ENCODE measurements around the gene MOGAT3. TPM values are rescaled to one million over a fixed set of nuclear protein-coding genes. Genes with fewer than 3 reads are reported as not detected.

Gene MOGAT3
- total and polyA plus RNA-seq, 2 of the 4 experiments (the other 2 are of a cell fraction) = not detected

DNA sequence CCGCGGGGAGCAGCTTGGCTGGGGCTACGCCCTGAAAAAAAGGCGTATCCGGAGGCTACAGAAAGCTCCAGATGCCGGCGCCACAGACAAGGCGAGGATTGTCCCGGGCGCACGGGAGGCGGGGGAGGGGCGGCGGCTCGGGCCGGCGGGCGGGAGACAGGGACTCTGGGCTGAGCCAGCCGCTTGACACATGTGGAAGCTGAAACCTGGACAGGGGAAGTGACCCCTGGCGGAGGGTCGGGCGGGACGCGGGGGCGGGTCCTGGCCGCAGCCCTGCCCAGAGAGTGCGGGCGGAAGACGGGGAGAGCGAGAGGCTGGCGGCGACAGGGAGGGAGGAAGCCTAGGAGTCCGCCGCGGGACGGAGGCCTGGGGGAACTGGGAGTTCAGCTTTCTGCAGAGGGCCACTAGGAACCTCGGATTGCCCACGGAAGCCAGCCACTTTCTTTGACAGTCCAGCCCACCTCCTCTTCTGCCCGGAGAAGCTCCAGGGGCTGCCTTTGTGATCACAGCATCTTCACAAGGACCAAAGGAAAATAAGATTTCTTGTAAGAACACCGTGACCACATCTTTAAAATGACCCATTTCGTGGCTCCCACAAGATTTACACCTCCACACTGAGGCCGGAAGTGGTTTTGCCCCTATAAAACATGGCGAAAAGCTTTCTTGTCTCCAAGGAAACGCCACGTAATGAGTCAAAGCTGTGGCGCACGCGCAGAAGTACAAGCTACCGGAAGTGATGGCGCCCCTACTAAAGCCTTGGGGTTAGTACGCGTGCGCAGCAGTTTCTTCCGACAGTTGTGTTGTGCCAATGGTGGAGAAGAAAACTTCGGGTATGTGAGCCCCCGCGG is 16.8 kb upstream of the MOGAT3 start, which contains the start of the genes PLOD3 and ZNHIT1:
PLOD3 (minus strand) TSS at position 194 of the 848 bp plus-strand sequence. CDS start 307 bp downstream, outside the sequence.
ZNHIT1 (plus strand) TSS at position 778 of the 848 bp plus-strand sequence; CDS start at position 809, 31 bp downstream.
- intact Hi-C loops (cut with micrococcal nuclease) = loop anchor here (2.0 kb wide), 1 partner anchor 27 kb away; the partner anchor contains the start of gene FIS1
- Histone ChIP-seq H3K27me3 (ENCODE audit: control insufficient read depth, insufficient read depth, low read length) (no peaks in the 10 kb centered on the region), H3K4me2 (ENCODE audit: low read depth, low read length) (peak within 1 kb of the TSS; percentile 100), H2AFZ (replicated peaks; ENCODE audit: low read length, poor library complexity) (peak within 1 kb of the TSS; percentile 87), H4K20me1 (ENCODE audit: insufficient read depth, low read length) (peaks cover 8% of the 10 kb centered on the region; the same call in 1 of the 2 replicates), H3K56ac (ENCODE audit: extremely low read depth, insufficient read depth, low read length) (peak within 1 kb of the TSS; percentile 93), H4K5ac (ENCODE audit: low read depth, low read length) (peak within 1 kb of the TSS; percentile 95), H3K79me1 (ENCODE audit: low read depth in 1 of 2, low read length in 2 of 2) (peaks cover 25 to 60% of the 10 kb centered on the region in 2 experiments), H3K23ac (ENCODE audit: low read depth, low read length) (peak within 1 kb of the TSS; percentile 99), H3K18ac (ENCODE audit: low read depth, low read length) (peak within 1 kb of the TSS; percentile 75), H2BK20ac (ENCODE audit: low read depth, low read length) (0 out of 2 replicates have a peak within 1 kb of the TSS, but pooled peaks have one; percentile 2), H3K4ac (ENCODE audit: low read depth, low read length) (peak within 1 kb of the TSS; percentile 99), H3K14ac (replicated peaks; ENCODE audit: low read depth, low read length) (peak within 1 kb of the TSS; percentile 100), H4K91ac (ENCODE audit: insufficient read depth, low read depth, low read length) (peak within 1 kb of the TSS; percentile 92), H3K4me3 (ENCODE audit: insufficient read depth, low read depth, low read length) (peak within 1 kb of the TSS; percentile 96), H2BK15ac (ENCODE audit: low read depth, low read length) (peak within 1 kb of the TSS; percentile 45; the same call in 1 of the 3 replicates), H3K36me3 (ENCODE audit: control insufficient read depth, insufficient read depth, low read length) (peaks cover 20% of the 10 kb centered on the region), H3K9me3 (ENCODE audit: control insufficient read depth, insufficient read depth, low read length) (no peaks in the 10 kb centered on the region), H2BK120ac (ENCODE audit: low read depth, low read length) (peak within 1 kb of the TSS; percentile 68), H3K4me1 (ENCODE audit: control insufficient read depth, insufficient read depth, low read length) (peaks cover 9% of the 10 kb centered on the region), H3K9me1 (ENCODE audit: insufficient read depth, low read length) (peaks cover 4% of the 10 kb centered on the region), H2AK9ac (replicated peaks; ENCODE audit: low read depth, low read length, poor library complexity) (peak within 1 kb of the TSS; percentile 98), H3K27ac (ENCODE audit: insufficient read depth, low read length) (peak within 1 kb of the TSS; percentile 89), H4K8ac (ENCODE audit: low read depth in 2 of 2, low read length in 2 of 2) (peak within 1 kb of the TSS; percentile 85 to 95), H2AK5ac (ENCODE audit: low read depth, low read length) (peak within 1 kb of the TSS; percentile 96), H3K9ac (ENCODE audit: low read depth, low read length) (peak within 1 kb of the TSS; percentile 83), H2BK5ac (ENCODE audit: low read depth, low read length, poor library complexity, severe bottlenecking) (peak within 1 kb of the TSS; percentile 84)
- in situ Hi-C loops (cut with MboI; ENCODE audit: low sequenced_read_pairs) = no loop called here
- ChIA-PET POLR2A (ENCODE audit: unreplicated experiment) (interaction anchor here (0.6 to 1.6 kb wide), 5 partner anchors 10 to 634 kb away, joined by 3 to 7 read pairs (median 4); partner anchors contain the start of gene SERPINE1), CTCF (interaction anchor here (0.5 to 3.0 kb wide), 7 partner anchors 18 to 305 kb away, joined by 3 to 8 read pairs (median 4); no protein-coding TSS in a partner anchor)
- 0% methylated on average over 34 of the region's 57 CpGs; no CpG with 5 or more reads in 1 of the 2 experiments for WGBS, 2 experiments (ENCODE audit: extremely low coverage in 2 of 2, insufficient read length in 1 of 2)
- ATAC-seq (ENCODE audit: low read depth) (peak; percentile 92), DNase-seq (peak; percentile 97)
- dilution Hi-C loops (cut with HindIII; ENCODE audit: low sequenced_read_pairs, unreplicated experiment) = no loop called here
- no TSS peak for BruUV-seq (replicated peaks)
- TF ChIP-seq MAZ (IDR thresholded peaks at IDR 0.05; ENCODE audit: borderline replicate concordance, low read depth, low read length) = peak; percentile 45; the same call in 1 of the 2 replicates
- no peak for TF ChIP-seq NFE2L2 (IDR thresholded peaks at IDR 0.05; ENCODE audit: low read depth, low read length)
- TF ChIP-seq, protein P1, sequence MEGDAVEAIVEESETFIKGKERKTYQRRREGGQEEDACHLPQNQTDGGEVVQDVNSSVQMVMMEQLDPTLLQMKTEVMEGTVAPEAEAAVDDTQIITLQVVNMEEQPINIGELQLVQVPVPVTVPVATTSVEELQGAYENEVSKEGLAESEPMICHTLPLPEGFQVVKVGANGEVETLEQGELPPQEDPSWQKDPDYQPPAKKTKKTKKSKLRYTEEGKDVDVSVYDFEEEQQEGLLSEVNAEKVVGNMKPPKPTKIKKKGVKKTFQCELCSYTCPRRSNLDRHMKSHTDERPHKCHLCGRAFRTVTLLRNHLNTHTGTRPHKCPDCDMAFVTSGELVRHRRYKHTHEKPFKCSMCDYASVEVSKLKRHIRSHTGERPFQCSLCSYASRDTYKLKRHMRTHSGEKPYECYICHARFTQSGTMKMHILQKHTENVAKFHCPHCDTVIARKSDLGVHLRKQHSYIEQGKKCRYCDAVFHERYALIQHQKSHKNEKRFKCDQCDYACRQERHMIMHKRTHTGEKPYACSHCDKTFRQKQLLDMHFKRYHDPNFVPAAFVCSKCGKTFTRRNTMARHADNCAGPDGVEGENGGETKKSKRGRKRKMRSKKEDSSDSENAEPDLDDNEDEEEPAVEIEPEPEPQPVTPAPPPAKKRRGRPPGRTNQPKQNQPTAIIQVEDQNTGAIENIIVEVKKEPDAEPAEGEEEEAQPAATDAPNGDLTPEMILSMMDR (conservative IDR thresholded peaks at IDR 0.05; ENCODE audit: low read depth, low read length) = peak; percentile 11; the same call in 1 of the 2 replicates
- TF ChIP-seq, protein P2, sequence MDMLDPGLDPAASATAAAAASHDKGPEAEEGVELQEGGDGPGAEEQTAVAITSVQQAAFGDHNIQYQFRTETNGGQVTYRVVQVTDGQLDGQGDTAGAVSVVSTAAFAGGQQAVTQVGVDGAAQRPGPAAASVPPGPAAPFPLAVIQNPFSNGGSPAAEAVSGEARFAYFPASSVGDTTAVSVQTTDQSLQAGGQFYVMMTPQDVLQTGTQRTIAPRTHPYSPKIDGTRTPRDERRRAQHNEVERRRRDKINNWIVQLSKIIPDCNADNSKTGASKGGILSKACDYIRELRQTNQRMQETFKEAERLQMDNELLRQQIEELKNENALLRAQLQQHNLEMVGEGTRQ (IDR thresholded peaks at IDR 0.05; ENCODE audit: low read depth, low read length) = no peak
- no peak for TF ChIP-seq CEBPB (IDR thresholded peaks at IDR 0.05; ENCODE audit: low read depth, low read length)
- TF ChIP-seq SMC3 (IDR thresholded peaks at IDR 0.05; ENCODE audit: low read depth, low read length) = no peak
- TF ChIP-seq RAD21 (IDR thresholded peaks at IDR 0.05; ENCODE audit: low read length) = peak; percentile 7; the same call in 1 of the 2 replicates
- no peak for TF ChIP-seq FOS (IDR thresholded peaks at IDR 0.05; ENCODE audit: low read depth, low read length)
- TF ChIP-seq RFX5 (IDR thresholded peaks at IDR 0.05; ENCODE audit: low read depth, low read length) = no peak
- TF ChIP-seq MAFK (IDR thresholded peaks at IDR 0.05; ENCODE audit: low read depth, low read length) = no peak
- peak; percentile 56; the same call in 1 of the 2 replicates for TF ChIP-seq BHLHE40 (IDR thresholded peaks at IDR 0.05; ENCODE audit: low read depth, low read length)
- TF ChIP-seq CHD1 (IDR thresholded peaks at IDR 0.05; ENCODE audit: low read depth, low read length) = no peak

Measured in IMR-90 (cell line).